GM12878 (cell line): ENCODE data around the gene UBA6. TPM values are rescaled to one million over a fixed set of nuclear protein-coding genes. Genes with fewer than 3 reads are reported as not detected.

Experiments used
- ATAC-seq: fragments of 200-7000 bp; cut with Tn5 transposase; 3 replicates; pipeline ENCODE4 v1.9.1; 2020; ENCODE audit warnings: mild to moderate bottlenecking, moderate library complexity
- BruUV-seq: library from RNA; stranded (reverse); fragments of 400-500 nt; replicated peaks from 2 replicates; lab custom pipeline; 2021; lab: Mats Ljungman, UMichigan
- CTCF ChIA-PET: fragments of 300-600 bp; sonication (Branson Sonifier 250); formaldehyde crosslinking; extraction: SDS; loops from one replicate; lab custom pipeline; 2021; ENCODE audit warnings: inconsistent platforms; lab: Yijun Ruan, JAX
- POLR2A ChIA-PET: fragments of 350-600 bp; formaldehyde crosslinking; extraction: SDS; loops from one replicate; lab custom pipeline; 2021; ENCODE audit warnings: inconsistent platforms; lab: Charles Lee
- RAD21 ChIA-PET: fragments of 300-600 bp; sonication (Branson Sonifier 250); formaldehyde crosslinking; loops from one replicate; lab custom pipeline; 2023; ENCODE audit warnings: antibody characterized with exemption; ENCODE audit not compliant: unreplicated experiment; lab: Charles Lee
- SMC1A ChIA-PET: fragments of 300-600 bp; sonication (Branson Sonifier 250); formaldehyde crosslinking; loops from one replicate; lab custom pipeline; 2023; ENCODE audit not compliant: unreplicated experiment, uncharacterized antibody; lab: Charles Lee
- DNase-seq: peaks from one replicate; pipeline ENCODE4 v3.0.0-alpha.2; 2011; ENCODE audit warnings: low read depth, low spot score
- FAIRE-seq: peaks from 3 replicates; lab custom pipeline; 2011; peaks lifted over from hg19 to GRCh38; lab: Jason Lieb, UNC
- H2AFZ ChIP-seq: 2 replicates; pipeline ENCODE4 v1.6.0; 2011; ENCODE audit warnings: low read depth, low read length, control low read depth; ENCODE audit not compliant: control insufficient read depth
- H3K27ac ChIP-seq: 2 replicates; pipeline ENCODE4 v1.5.1; 2011; ENCODE audit warnings: control low read depth; ENCODE audit not compliant: control insufficient read depth, insufficient read depth
- H3K27me3 ChIP-seq, 2 experiments: replicated peaks in 1 of 2; 2 replicates each; pipeline versions ENCODE4 v1.6.0 to v1.6.1; 2011; ENCODE audit warnings: low read length in 1 of 2; ENCODE audit not compliant: control insufficient read depth in 2 of 2, insufficient read depth in 2 of 2
- H3K36me3 ChIP-seq, 2 experiments: 2 replicates each; pipeline ENCODE4 v1.5.1; 2011; ENCODE audit warnings: low read length in 1 of 2; ENCODE audit not compliant: control insufficient read depth in 2 of 2, insufficient read depth in 2 of 2
- H3K4me1 ChIP-seq: 2 replicates; pipeline ENCODE4 v1.6.1; 2011; ENCODE audit warnings: mild to moderate bottlenecking, low read length, moderate library complexity, mixed read lengths; ENCODE audit not compliant: control insufficient read depth, insufficient read depth
- H3K4me2 ChIP-seq: 2 replicates; pipeline ENCODE4 v1.6.0; 2011; ENCODE audit warnings: control low read depth; ENCODE audit not compliant: control insufficient read depth, insufficient read depth
- H3K4me3 ChIP-seq: fragments of 200-600 bp; sonication (generic); 2 replicates; pipeline ENCODE4 v1.5.1; 2016
- H3K79me2 ChIP-seq: 2 replicates; pipeline ENCODE4 v1.6.0; 2011; ENCODE audit warnings: low read length; ENCODE audit not compliant: control insufficient read depth, insufficient read depth
- H3K9ac ChIP-seq: 2 replicates; pipeline ENCODE4 v1.8.0; 2011; ENCODE audit warnings: low read length, control low read depth, mixed read lengths; ENCODE audit not compliant: control insufficient read depth, insufficient read depth
- H3K9me3 ChIP-seq: replicated peaks from 3 replicates; pipeline ENCODE4 v1.5.1; 2011; ENCODE audit warnings: mild to moderate bottlenecking, low read length; ENCODE audit not compliant: control insufficient read depth, insufficient read depth
- H4K20me1 ChIP-seq: 2 replicates; pipeline ENCODE4 v1.6.0; 2011; ENCODE audit not compliant: control insufficient read depth, insufficient read depth
- BCL11A ChIP-seq: IDR thresholded peaks from 2 replicates; pipeline ENCODE4 v1.6.1; 2011; ENCODE audit warnings: low read depth, low read length
- ETV6 ChIP-seq, 2 experiments: fragments of 450-650 bp in 1 of 2; IDR thresholded peaks in 1 of 2; conservative IDR thresholded peaks in 1 of 2; 2 replicates each; pipeline ENCODE4 v1.6.1; 2014; ENCODE audit warnings: antibody characterized with exemption in 1 of 2, borderline replicate concordance in 1 of 2, low read depth in 1 of 2, mild to moderate bottlenecking in 1 of 2, moderate library complexity in 1 of 2
- IKZF2 ChIP-seq, 2 experiments: fragments of 450-650 bp; IDR thresholded peaks; 2 replicates each; pipeline ENCODE4 v1.6.1; 2017; ENCODE audit warnings: mild to moderate bottlenecking in 2 of 2, moderate library complexity in 2 of 2
- MYC ChIP-seq: IDR thresholded peaks from 2 replicates; pipeline ENCODE4 v1.6.1; 2011; ENCODE audit warnings: mild to moderate bottlenecking, low read length, moderate library complexity, inconsistent platforms; ENCODE audit not compliant: insufficient read depth, insufficient replicate concordance, insufficient read length, severe bottlenecking
- NBN ChIP-seq: fragments of 450-650 bp; IDR thresholded peaks from 2 replicates; pipeline ENCODE4 v1.6.1; 2016
- PML ChIP-seq: IDR thresholded peaks from 2 replicates; pipeline ENCODE4 v1.6.1; 2012; ENCODE audit warnings: low read length, inconsistent platforms
- POLR2A ChIP-seq: IDR thresholded peaks from 2 replicates; pipeline ENCODE4 v1.6.1; 2011; ENCODE audit warnings: low read depth, mild to moderate bottlenecking, low read length
- RAD21 ChIP-seq: IDR thresholded peaks from 2 replicates; pipeline ENCODE4 v1.6.1; 2011; ENCODE audit warnings: mild to moderate bottlenecking, low read depth, low read length, moderate library complexity; ENCODE audit not compliant: insufficient read depth
- SMAD1 ChIP-seq: fragments of 450-650 bp; IDR thresholded peaks from 2 replicates; pipeline ENCODE4 v1.6.1; 2018; ENCODE audit warnings: mild to moderate bottlenecking, low read depth; ENCODE audit not compliant: partially characterized antibody
- SP1 ChIP-seq: IDR thresholded peaks from one replicate; pipeline ENCODE4 v1.6.1; 2011; ENCODE audit warnings: low read depth, low read length
- SREBF1 ChIP-seq: IDR thresholded peaks from 2 replicates; pipeline ENCODE4 v1.6.1; 2012; ENCODE audit warnings: mild to moderate bottlenecking, low read length
- SRF ChIP-seq, 2 experiments: IDR thresholded peaks; 2 replicates each; pipeline ENCODE4 v1.6.1; 2011; ENCODE audit warnings: low read depth in 2 of 2, low read length in 2 of 2, mild to moderate bottlenecking in 1 of 2, moderate library complexity in 1 of 2
- YBX1 ChIP-seq: fragments of 450-650 bp; IDR thresholded peaks from 2 replicates; pipeline ENCODE4 v1.6.1; 2016; ENCODE audit warnings: antibody characterized with exemption
- WGBS: methylation state at CpG from one replicate; pipeline ENCODE4 v1.1.6; 2016; ENCODE audit warnings: low lambda C conversion rate; ENCODE audit not compliant: insufficient replicate concordance, insufficient coverage; ENCODE audit errors: missing lambda C conversion rate; 5-methylcytosine and 5-hydroxymethylcytosine counted together
- in situ Hi-C: fragments of 300-500 bp; cut with MboI; formaldehyde crosslinking; loops from 9 replicates; pipeline ENCODE4 v1.14.3; 2018; ENCODE audit warnings: mixed read lengths
- intact Hi-C: fragments of 100-400 bp; cut with micrococcal nuclease; formaldehyde crosslinking; loops from one replicate; pipeline ENCODE4 v1.14.2; 2022; ENCODE audit not compliant: unreplicated experiment
- polyA plus RNA-seq, 11 experiments: library from polyadenylated mRNA; depleted of rRNA in 4 of 11; unstranded in 6 of 11; stranded (reverse) in 5 of 11; fragments of >200 nt; fragmentation: Nextera tagmentation in 4 of 11; fragmentation: Illumina TruSeq in 1 of 11; extraction: Ambion mirVana in 4 of 11; extraction: Trizol in 1 of 11; gene quantifications; 1 replicate in 1 of 11; 2 replicates in 10 of 11; pipeline versions ENCODE4 v1.2.1 to v1.2.3, GENCODE V29; 2011 to 2016; ENCODE audit warnings: inconsistent platforms in 2 of 11, missing spikeins in 2 of 11, low read depth in 1 of 11
- total RNA-seq, 4 experiments: library from RNA; depleted of rRNA in 3 of 4; stranded (reverse); fragments of >200 nt in 3 of 4; fragmentation: Illumina TruSeq in 1 of 4; extraction: Trizol in 1 of 4; gene quantifications; 2 replicates each; pipeline versions ENCODE4 v1.2.1 to v1.2.3, GENCODE V29; 2013 to 2021
- TF ChIP-seq, protein P1 (sequence below): IDR thresholded peaks from 2 replicates; pipeline ENCODE4 v1.6.1; 2011; ENCODE audit warnings: low read depth, low read length, improper control_type of control experiment, borderline replicate concordance
- TF ChIP-seq, protein P2 (sequence below): fragments of 450-650 bp; IDR thresholded peaks from 2 replicates; pipeline ENCODE4 v1.6.1; 2014; ENCODE audit warnings: mild to moderate bottlenecking

Gene UBA6
- total and polyA plus RNA-seq, 10 of the 15 experiments (the other 5 are each of a cell fraction or from before 2014, with no cell fraction given) = 7.9 to 70.6 (median 34.7) TPM

DNA sequence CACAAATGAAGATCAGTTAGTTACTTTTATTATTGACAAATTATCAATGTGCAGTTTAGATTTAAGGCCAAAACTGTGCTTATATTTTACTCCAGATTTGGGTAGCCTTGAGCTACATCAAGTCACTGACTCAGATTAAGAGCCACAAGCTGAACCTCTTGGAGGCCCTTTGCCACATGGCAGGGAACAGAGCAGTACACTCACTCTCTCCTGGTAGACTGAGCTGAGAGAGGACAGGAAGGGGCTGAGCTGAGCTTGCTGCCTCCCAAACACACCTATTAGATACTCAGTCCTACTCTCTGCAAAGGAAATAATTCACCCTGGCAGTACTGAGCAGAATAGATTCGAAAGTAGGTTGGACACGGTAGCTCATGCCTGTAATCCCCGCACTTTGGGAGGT is 134.6 kb downstream of the UBA6 start:
- H4K20me1 ChIP-seq = no peaks in the 10 kb centered on the region
- FAIRE-seq = no peak
- ATAC-seq = no peak
- DNase-seq = no peak
- ChIA-PET POLR2A (no interaction called here), RAD21 (interaction anchor here (1.2 kb wide), 1 partner anchor 14 kb away, joined by 3 read pairs; no protein-coding TSS in a partner anchor), SMC1A (interaction anchor here (1.1 kb wide), 2 partner anchors 17 to 53 kb away, joined by 3 to 4 read pairs; no protein-coding TSS in a partner anchor), CTCF (interaction anchor here (1.0 to 1.2 kb wide), 2 partner anchors 11 to 20 kb away, joined by 3 to 6 read pairs; no protein-coding TSS in a partner anchor)
- no peak overlapping the region for H3K4me3 ChIP-seq
- intact Hi-C loops = no loop called here
- no peaks in the 10 kb centered on the region for H3K27me3 ChIP-seq
- 100% methylated on average over 3 of the region's 3 CpGs for WGBS
- no peaks in the 10 kb centered on the region for H3K36me3 ChIP-seq
- H3K9me3 ChIP-seq = no peaks in the 10 kb centered on the region
- no peaks in the 10 kb centered on the region for H3K79me2 ChIP-seq
- H3K9ac ChIP-seq = no peak overlapping the region
- BruUV-seq = no TSS peak
- in situ Hi-C loops = no loop called here
- H3K27ac ChIP-seq = no peak overlapping the region
- no peak for TF ChIP-seq SRF (IDR thresholded peaks at IDR 0.05; ENCODE audit: low read depth in 2 of 2, low read length in 2 of 2)
- no peak for TF ChIP-seq ETV6 (conservative IDR thresholded peaks at IDR 0.05 in 1 of 2, IDR thresholded peaks at IDR 0.05 in 1 of 2; ENCODE audit: borderline replicate concordance in 1 of 2, low read depth in 1 of 2)
- no peak for TF ChIP-seq IKZF2 (IDR thresholded peaks at IDR 0.05)
- TF ChIP-seq RAD21 = no peak
- no peak overlapping the region for H2AFZ ChIP-seq
- no peaks in the 10 kb centered on the region; the same call in 1 of the 2 replicates for H3K4me1 ChIP-seq
- H3K4me2 ChIP-seq = no peak overlapping the region

DNA sequence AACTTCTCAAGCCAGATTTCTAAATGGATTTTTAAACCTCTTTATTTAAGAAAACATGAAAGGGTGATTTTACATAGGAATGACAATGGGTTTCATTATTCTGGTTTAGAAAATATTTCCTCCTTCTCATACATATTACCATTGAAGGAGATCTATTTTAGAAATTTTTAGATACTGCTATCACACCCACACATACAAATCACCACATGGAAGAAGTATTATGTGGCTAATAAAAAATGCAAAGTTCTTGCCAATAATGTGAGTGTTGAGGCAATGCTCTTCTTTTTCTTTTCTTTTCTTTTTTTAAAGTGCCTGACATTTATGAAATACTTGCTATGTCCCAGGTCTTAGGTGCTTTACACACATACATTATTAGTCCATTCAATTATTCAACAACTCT is 135.7 kb downstream of the UBA6 start:
- Histone ChIP-seq H3K9ac (no peak overlapping the region), H3K79me2 (no peaks in the 10 kb centered on the region), H3K4me1 (no peaks in the 10 kb centered on the region; the same call in 1 of the 2 replicates), H4K20me1 (no peaks in the 10 kb centered on the region), H3K36me3 (no peaks in the 10 kb centered on the region), H3K27me3 (no peaks in the 10 kb centered on the region), H3K4me3 (no peak overlapping the region), H2AFZ (no peak overlapping the region), H3K9me3 (no peaks in the 10 kb centered on the region), H3K27ac (no peak overlapping the region), H3K4me2 (no peak overlapping the region)
- ATAC-seq = no peak
- FAIRE-seq = no peak
- no peak for DNase-seq
- in situ Hi-C loops (no loop called here), intact Hi-C loops (no loop called here)
- POLR2A ChIA-PET = interaction anchor here (0.5 kb wide), 1 partner anchor 109 kb away, joined by 3 read pairs; no protein-coding TSS in a partner anchor
- TF ChIP-seq YBX1 (no peak), POLR2A (no peak), MYC (no peak), PML (no peak), SP1 (no peak), SREBF1 (no peak), SMAD1 (no peak), NBN (no peak), BCL11A (no peak)
- TF ChIP-seq, protein P1, sequence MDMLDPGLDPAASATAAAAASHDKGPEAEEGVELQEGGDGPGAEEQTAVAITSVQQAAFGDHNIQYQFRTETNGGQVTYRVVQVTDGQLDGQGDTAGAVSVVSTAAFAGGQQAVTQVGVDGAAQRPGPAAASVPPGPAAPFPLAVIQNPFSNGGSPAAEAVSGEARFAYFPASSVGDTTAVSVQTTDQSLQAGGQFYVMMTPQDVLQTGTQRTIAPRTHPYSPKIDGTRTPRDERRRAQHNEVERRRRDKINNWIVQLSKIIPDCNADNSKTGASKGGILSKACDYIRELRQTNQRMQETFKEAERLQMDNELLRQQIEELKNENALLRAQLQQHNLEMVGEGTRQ = no peak
- TF ChIP-seq, protein P2, sequence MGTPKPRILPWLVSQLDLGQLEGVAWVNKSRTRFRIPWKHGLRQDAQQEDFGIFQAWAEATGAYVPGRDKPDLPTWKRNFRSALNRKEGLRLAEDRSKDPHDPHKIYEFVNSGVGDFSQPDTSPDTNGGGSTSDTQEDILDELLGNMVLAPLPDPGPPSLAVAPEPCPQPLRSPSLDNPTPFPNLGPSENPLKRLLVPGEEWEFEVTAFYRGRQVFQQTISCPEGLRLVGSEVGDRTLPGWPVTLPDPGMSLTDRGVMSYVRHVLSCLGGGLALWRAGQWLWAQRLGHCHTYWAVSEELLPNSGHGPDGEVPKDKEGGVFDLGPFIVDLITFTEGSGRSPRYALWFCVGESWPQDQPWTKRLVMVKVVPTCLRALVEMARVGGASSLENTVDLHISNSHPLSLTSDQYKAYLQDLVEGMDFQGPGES = no peak
- no TSS peak for BruUV-seq
- RAD21 ChIA-PET = no interaction called here
- CTCF ChIA-PET = interaction anchor here (1.0 kb wide), 1 partner anchor 19 kb away, joined by 3 read pairs; no protein-coding TSS in a partner anchor
- SMC1A ChIA-PET = no interaction called here
